SK-N-SH treated with all-trans-retinoic acid at 6 μM for 48 hours (cell line): ENCODE measurements around the gene KRTAP4-5.

Experiments used
- CREB5 ChIP-seq: fragments of 250-450 bp; sonication (Bioruptor Pico); IDR thresholded peaks from 2 replicates; pipeline ENCODE4 v1.5.1; 2020; ENCODE audit warnings: low read depth, mild to moderate bottlenecking, moderate library complexity
- ZFP30 ChIP-seq: fragments of 450-650 bp; formaldehyde crosslinking; IDR thresholded peaks from 2 replicates; pipeline ENCODE4 v1.5.0; 2022; ENCODE audit warnings: mild to moderate bottlenecking, moderate library complexity
- TF ChIP-seq, protein P1 (sequence below): fragments of 250-450 bp; sonication (Bioruptor Pico); IDR thresholded peaks from 2 replicates; pipeline ENCODE4 v1.5.0; 2020; ENCODE audit warnings: mild to moderate bottlenecking, moderate library complexity

DNA sequence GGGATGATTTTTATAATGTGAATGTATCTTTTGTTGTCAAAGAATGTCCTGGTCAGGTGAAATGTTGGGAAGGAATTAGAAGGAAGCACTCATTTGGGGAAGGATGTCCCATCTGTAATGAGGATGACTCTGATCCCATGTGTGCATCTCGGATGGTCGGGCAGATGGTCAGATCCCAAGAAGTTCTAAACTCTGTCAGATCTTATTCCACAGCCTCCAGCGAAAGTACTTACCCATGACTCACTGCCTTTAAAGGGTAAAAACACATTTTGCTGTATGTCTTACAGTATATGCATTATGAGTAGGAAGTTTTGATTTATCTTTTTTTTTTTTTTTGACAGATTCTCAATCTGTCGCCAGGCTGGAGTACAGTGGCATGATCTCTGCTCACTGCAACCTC lies 30.9 kb downstream of the KRTAP4-5 start:
- TF ChIP-seq CREB5 (CRISPR knock-in tag) (no peak), ZFP30 (CRISPR knock-in tag) (no peak)
- TF ChIP-seq, protein P1, sequence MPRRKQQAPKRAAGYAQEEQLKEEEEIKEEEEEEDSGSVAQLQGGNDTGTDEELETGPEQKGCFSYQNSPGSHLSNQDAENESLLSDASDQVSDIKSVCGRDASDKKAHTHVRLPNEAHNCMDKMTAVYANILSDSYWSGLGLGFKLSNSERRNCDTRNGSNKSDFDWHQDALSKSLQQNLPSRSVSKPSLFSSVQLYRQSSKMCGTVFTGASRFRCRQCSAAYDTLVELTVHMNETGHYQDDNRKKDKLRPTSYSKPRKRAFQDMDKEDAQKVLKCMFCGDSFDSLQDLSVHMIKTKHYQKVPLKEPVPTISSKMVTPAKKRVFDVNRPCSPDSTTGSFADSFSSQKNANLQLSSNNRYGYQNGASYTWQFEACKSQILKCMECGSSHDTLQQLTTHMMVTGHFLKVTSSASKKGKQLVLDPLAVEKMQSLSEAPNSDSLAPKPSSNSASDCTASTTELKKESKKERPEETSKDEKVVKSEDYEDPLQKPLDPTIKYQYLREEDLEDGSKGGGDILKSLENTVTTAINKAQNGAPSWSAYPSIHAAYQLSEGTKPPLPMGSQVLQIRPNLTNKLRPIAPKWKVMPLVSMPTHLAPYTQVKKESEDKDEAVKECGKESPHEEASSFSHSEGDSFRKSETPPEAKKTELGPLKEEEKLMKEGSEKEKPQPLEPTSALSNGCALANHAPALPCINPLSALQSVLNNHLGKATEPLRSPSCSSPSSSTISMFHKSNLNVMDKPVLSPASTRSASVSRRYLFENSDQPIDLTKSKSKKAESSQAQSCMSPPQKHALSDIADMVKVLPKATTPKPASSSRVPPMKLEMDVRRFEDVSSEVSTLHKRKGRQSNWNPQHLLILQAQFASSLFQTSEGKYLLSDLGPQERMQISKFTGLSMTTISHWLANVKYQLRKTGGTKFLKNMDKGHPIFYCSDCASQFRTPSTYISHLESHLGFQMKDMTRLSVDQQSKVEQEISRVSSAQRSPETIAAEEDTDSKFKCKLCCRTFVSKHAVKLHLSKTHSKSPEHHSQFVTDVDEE, result no peak
